Endothelial cell of umbilical vein (primary cell): ENCODE results near the gene ALG12.

ENCODE experiments used
- CTCF ChIP-seq, 2 donors: IDR thresholded peaks; 1 replicate in 1 of 2; 2 replicates in 1 of 2; pipeline ENCODE4 v1.5.1; 2011; ENCODE audit warnings: low read length in 2 of 2, mild to moderate bottlenecking in 2 of 2, moderate library complexity in 2 of 2, control low read depth in 1 of 2, inconsistent platforms in 1 of 2, low read depth in 1 of 2; ENCODE audit not compliant: insufficient read depth in 1 of 2; ENCODE audit errors: extremely low read depth in 1 of 2
- EZH2 ChIP-seq: IDR thresholded peaks from 2 replicates; pipeline ENCODE4 v1.6.1; 2012; ENCODE audit warnings: borderline replicate concordance, low read depth, mild to moderate bottlenecking, moderate library complexity, low read length, inconsistent platforms; ENCODE audit not compliant: severe bottlenecking
- POLR2A ChIP-seq: IDR thresholded peaks from 2 replicates; pipeline ENCODE4 v1.6.1; 2012; ENCODE audit warnings: low read depth, mild to moderate bottlenecking, control low read depth, low read length

- TF ChIP-seq CTCF (IDR thresholded peaks at IDR 0.05; ENCODE audit: extremely low read depth in 1 of 2, insufficient read depth in 1 of 2, low read depth in 1 of 2, low read length in 2 of 2) (no peak), EZH2 (no peak), POLR2A (no peak)
These were observed 9.4 kb upstream of the ALG12 start for GRCh38 chr22:49927483-49928184.
